ENCODE data around the gene CDX1.

Gene CDX1

DNA sequence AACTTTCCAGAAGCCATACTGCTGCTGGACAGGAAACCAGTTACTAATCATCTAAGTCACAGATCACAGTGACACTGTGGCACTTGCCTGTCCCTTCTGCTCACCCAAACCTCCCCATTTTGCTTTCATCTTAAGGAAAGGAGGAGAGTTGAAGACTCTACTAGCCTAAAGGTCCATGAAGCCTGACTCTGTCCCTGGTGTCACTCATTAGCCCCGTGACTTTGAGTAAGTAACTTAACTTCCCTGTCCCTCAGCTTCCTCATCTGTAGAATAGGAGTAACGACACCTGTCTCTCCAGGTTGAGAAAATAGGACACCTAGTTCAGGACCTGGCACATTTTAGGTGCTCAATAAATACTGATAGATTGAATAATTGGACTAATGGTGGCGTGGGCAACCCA, 22.7 kb downstream of the CDX1 start:
- ChIA-PET POLR2A (no interaction called here), CTCF (no interaction called here)
- no peak for TF ChIP-seq TARDBP (IDR thresholded peaks at IDR 0.05)
- TF ChIP-seq BHLHE40 (IDR thresholded peaks at IDR 0.05; ENCODE audit: borderline replicate concordance) = no peak
- TF ChIP-seq LEF1 (IDR thresholded peaks at IDR 0.05; ENCODE audit: borderline replicate concordance) = no peak
- no peak for TF ChIP-seq FOXM1 (IDR thresholded peaks at IDR 0.05; ENCODE audit: borderline replicate concordance)
- no peak for TF ChIP-seq L3MBTL2 (conservative IDR thresholded peaks at IDR 0.05)
- no peak for TF ChIP-seq HDGF (IDR thresholded peaks at IDR 0.05; ENCODE audit: borderline replicate concordance)
- no peak for TF ChIP-seq CTBP1 (IDR thresholded peaks at IDR 0.05; ENCODE audit: borderline replicate concordance)
- TF ChIP-seq ARNT (IDR thresholded peaks at IDR 0.05) = no peak
- TF ChIP-seq, protein P1, sequence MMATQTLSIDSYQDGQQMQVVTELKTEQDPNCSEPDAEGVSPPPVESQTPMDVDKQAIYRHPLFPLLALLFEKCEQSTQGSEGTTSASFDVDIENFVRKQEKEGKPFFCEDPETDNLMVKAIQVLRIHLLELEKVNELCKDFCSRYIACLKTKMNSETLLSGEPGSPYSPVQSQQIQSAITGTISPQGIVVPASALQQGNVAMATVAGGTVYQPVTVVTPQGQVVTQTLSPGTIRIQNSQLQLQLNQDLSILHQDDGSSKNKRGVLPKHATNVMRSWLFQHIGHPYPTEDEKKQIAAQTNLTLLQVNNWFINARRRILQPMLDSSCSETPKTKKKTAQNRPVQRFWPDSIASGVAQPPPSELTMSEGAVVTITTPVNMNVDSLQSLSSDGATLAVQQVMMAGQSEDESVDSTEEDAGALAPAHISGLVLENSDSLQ (IDR thresholded peaks at IDR 0.05) = no peak
- TF ChIP-seq NFRKB (IDR thresholded peaks at IDR 0.05) = no peak
- no peak for TF ChIP-seq SP1 (IDR thresholded peaks at IDR 0.05)
- DNase-seq (ENCODE audit: extremely low spot score) = no peak

DNA sequence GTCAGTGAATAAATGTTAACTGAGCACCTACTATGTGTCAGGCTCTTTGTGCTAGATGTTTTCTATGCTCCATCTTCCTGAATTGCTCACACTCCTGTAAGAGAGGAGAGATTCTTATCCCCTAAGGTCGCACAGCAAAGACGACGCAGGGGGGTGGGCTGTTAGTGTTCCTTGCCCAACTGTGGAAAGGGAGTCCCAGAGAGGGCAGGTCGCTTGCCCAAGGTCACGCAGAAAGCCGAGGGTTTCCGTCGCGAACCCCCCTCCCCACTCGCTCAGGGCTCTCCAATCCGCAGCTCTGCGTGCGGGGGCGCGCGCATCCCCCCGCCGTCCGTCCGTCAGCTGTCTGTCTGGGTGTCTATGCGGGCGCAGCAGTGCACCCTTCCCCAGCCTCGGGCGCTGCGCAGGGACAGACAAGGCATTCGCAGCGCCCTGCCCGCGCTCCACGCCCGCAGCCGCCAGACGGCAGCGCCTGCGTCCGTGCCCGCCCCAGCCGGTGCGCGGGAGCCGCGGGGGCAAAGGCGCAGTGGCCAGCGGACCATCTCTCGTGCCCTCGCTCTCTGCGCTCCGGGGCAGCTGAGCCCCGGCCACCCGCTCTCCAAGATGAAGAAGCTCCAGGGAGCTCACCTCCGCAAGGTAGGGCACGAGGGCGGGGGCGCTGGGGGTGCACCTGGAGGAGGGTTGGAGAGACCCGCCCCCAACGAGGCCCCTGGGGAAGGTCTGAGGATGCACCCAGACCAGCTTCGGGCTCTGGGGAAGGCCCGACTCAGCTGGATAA, 23.3 kb downstream of the CDX1 start, which contains the start of gene SLC6A7:
Gene SLC6A7, plus strand, starts transcription at position 335 of the 775 bp plus-strand sequence. Its CDS starts 266 bp downstream, at position 601.
- POLR2A ChIA-PET = no interaction called here
- TF ChIP-seq L3MBTL2 (conservative IDR thresholded peaks at IDR 0.05) = no peak
- TF ChIP-seq, protein P1 (IDR thresholded peaks at IDR 0.05) = no peak
- TF ChIP-seq ZNF384 (IDR thresholded peaks at IDR 0.05) = no peak
- no peak for TF ChIP-seq ELF4 (IDR thresholded peaks at IDR 0.05)
- TF ChIP-seq NFRKB (IDR thresholded peaks at IDR 0.05) = no peak
- no peak for TF ChIP-seq LEF1 (IDR thresholded peaks at IDR 0.05; ENCODE audit: borderline replicate concordance)
- TF ChIP-seq TARDBP (IDR thresholded peaks at IDR 0.05) = no peak
- TF ChIP-seq HDGF (IDR thresholded peaks at IDR 0.05; ENCODE audit: borderline replicate concordance) = no peak
- TF ChIP-seq FOXM1 (IDR thresholded peaks at IDR 0.05; ENCODE audit: borderline replicate concordance) = no peak
- no peak for DNase-seq (ENCODE audit: extremely low spot score)
- CTCF ChIA-PET = no interaction called here

DNA sequence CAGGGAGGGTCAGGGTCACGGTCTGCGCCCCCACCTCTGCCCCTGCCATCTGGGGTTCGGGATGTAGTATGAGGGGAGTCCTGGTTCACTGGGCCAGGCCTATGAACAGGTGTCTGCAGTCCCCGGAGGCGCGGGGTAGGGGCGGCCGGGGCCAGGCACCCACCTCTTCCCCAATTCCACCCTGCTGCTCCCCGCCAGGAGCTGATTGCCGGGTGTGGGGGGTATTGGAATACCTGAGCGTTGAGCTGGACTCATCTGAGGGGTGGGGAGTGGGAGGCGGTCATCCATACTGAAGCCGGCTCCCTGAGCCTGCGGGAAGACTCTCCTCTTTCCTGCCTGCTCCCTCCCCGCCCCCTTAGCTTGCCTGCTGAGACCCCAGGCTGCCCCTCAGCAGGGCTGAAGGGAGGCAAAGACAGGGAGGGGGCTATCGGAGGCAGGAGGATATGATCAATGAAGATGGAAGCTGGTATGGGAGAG, 24.0 kb downstream of the CDX1 start:
- TF ChIP-seq ELF4 (IDR thresholded peaks at IDR 0.05) (no peak), NFRKB (IDR thresholded peaks at IDR 0.05) (no peak), TARDBP (IDR thresholded peaks at IDR 0.05) (no peak), FOXM1 (IDR thresholded peaks at IDR 0.05; ENCODE audit: borderline replicate concordance) (no peak), ZNF384 (IDR thresholded peaks at IDR 0.05) (no peak), FOXA1 (IDR thresholded peaks at IDR 0.05) (no peak), BHLHE40 (IDR thresholded peaks at IDR 0.05; ENCODE audit: borderline replicate concordance) (no peak), L3MBTL2 (conservative IDR thresholded peaks at IDR 0.05) (no peak), FOXK2 (IDR thresholded peaks at IDR 0.05) (no peak), CTBP1 (IDR thresholded peaks at IDR 0.05; ENCODE audit: borderline replicate concordance) (no peak), HDGF (IDR thresholded peaks at IDR 0.05; ENCODE audit: borderline replicate concordance) (no peak), SUZ12 (IDR thresholded peaks at IDR 0.05) (no peak), SP1 (IDR thresholded peaks at IDR 0.05) (no peak), LEF1 (IDR thresholded peaks at IDR 0.05; ENCODE audit: borderline replicate concordance) (no peak)
- TF ChIP-seq, protein P1 (IDR thresholded peaks at IDR 0.05) = no peak
- CTCF ChIA-PET = interaction anchor here (0.6 kb wide), 1 partner anchor 15 kb away, joined by 4 read pairs; no protein-coding TSS in a partner anchor
- DNase-seq (ENCODE audit: extremely low spot score) = no peak
- POLR2A ChIA-PET = no interaction called here

DNA sequence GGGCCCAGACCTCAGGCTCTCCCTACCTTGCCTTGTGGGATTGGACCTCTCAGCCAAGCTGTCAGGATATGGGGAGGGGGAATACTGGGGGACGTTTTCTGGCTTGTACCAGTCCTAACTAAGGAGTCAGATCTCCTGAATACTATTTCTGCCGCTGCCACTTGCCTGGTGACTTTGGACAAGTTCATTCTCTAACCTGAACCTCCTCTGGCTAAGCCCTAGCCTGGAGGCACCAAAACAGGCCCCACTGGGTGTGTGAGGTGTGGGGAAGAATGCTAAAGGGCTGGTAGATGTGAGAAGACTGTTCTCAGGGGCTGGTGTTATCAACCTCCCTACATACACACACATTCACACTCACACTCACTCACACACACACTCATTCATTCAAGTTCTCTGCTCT, 24.4 kb downstream of the CDX1 start:
- ChIA-PET POLR2A (no interaction called here), CTCF (interaction anchor here (0.6 kb wide), 1 partner anchor 15 kb away, joined by 4 read pairs; no protein-coding TSS in a partner anchor)
- TF ChIP-seq NFRKB (IDR thresholded peaks at IDR 0.05) = no peak
- TF ChIP-seq SUZ12 (IDR thresholded peaks at IDR 0.05) = no peak
- no peak for TF ChIP-seq HDGF (IDR thresholded peaks at IDR 0.05; ENCODE audit: borderline replicate concordance)
- TF ChIP-seq ELF4 (IDR thresholded peaks at IDR 0.05) = no peak
- no peak for TF ChIP-seq SP1 (IDR thresholded peaks at IDR 0.05)
- TF ChIP-seq, protein P1 (IDR thresholded peaks at IDR 0.05) = no peak
- no peak for TF ChIP-seq LEF1 (IDR thresholded peaks at IDR 0.05; ENCODE audit: borderline replicate concordance)
- DNase-seq (ENCODE audit: extremely low spot score) = no peak

DNA sequence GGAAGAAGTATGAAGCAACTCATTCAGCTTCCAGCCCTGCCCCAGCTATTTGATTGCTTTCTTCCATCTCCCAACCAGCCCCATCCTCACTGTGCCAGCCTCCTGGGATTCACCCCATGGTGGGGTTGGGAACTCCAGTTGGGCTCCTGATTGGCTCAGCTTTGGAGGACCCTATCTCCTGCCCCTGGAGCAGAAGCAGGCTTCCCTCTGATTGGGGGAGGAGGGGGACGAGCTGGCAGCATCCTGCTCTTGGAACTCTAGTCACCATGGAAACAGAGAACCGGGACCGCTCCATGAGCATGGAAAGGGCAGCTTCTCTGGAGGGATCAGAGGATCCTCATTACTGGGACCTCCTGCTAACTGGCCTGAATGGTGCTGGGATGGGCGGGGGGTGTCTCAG, 25.9 kb downstream of the CDX1 start:
- TF ChIP-seq L3MBTL2 (conservative IDR thresholded peaks at IDR 0.05) (no peak), BHLHE40 (IDR thresholded peaks at IDR 0.05; ENCODE audit: borderline replicate concordance) (no peak), CTBP1 (IDR thresholded peaks at IDR 0.05; ENCODE audit: borderline replicate concordance) (no peak), FOXA1 (IDR thresholded peaks at IDR 0.05) (no peak), FOXK2 (IDR thresholded peaks at IDR 0.05) (no peak), HDGF (IDR thresholded peaks at IDR 0.05; ENCODE audit: borderline replicate concordance) (no peak), TARDBP (IDR thresholded peaks at IDR 0.05) (no peak)
- TF ChIP-seq, protein P1 (IDR thresholded peaks at IDR 0.05) = no peak
- ChIA-PET CTCF (interaction anchor here (1.4 kb wide), 1 partner anchor 16 kb away, joined by 3 read pairs; no protein-coding TSS in a partner anchor), POLR2A (no interaction called here)
- no peak for DNase-seq (ENCODE audit: extremely low spot score)
